ENCODE measurements around the gene JMJD1C.

JMJD1C gene

GRCh38 chr10:63137306-63137705, 328.5 kb downstream of the JMJD1C start:
- no peaks in the 10 kb centered on the region for H3K27me3 ChIP-seq (ENCODE audit: control insufficient read depth in 3 of 3, insufficient read depth in 3 of 3, low read depth in 1 of 3, low read length in 3 of 3)
- H3K9ac ChIP-seq (ENCODE audit: low read depth, low read length, poor library complexity): no peak overlapping the region
- no peak overlapping the region for H2BK15ac ChIP-seq (ENCODE audit: low read length)
- H4K91ac ChIP-seq (ENCODE audit: low read depth, low read length, poor library complexity): no peak overlapping the region
- peaks cover 2% of the 10 kb centered on the region for H3K79me1 ChIP-seq (ENCODE audit: low read depth, low read length)
- no peak overlapping the region for H2AK5ac ChIP-seq (ENCODE audit: low read depth, low read length)
- H2AFZ ChIP-seq (ENCODE audit: low read length): no peak overlapping the region
- H4K8ac ChIP-seq (ENCODE audit: low read depth, low read length): no peak overlapping the region
- H3K36me3 ChIP-seq (replicated peaks in 1 of 2; ENCODE audit: control insufficient read depth in 2 of 2, insufficient read depth in 2 of 2, low read length in 2 of 2): peaks cover 0 to 7% of the 10 kb centered on the region in 2 donors
- peaks cover 0 to 5% of the 10 kb centered on the region in 2 donors for H3K9me3 ChIP-seq (replicated peaks in 1 of 2; ENCODE audit: control insufficient read depth in 2 of 2, insufficient read depth in 1 of 2, low read depth in 1 of 2, low read length in 2 of 2)
- peaks cover 0 to 7% of the 10 kb centered on the region in 2 donors for H3K4me1 ChIP-seq (ENCODE audit: control insufficient read depth in 2 of 2, insufficient read depth in 1 of 2, low read depth in 1 of 2, low read length in 2 of 2)
- no peak overlapping the region for H2BK120ac ChIP-seq (ENCODE audit: low read depth, low read length)
- no peak overlapping the region for H3K27ac ChIP-seq (replicated peaks; ENCODE audit: low read length)
- DNase-seq (ENCODE audit: low spot score): no peak
- H3K4ac ChIP-seq (ENCODE audit: low read length): no peak overlapping the region
- H2BK12ac ChIP-seq (ENCODE audit: low read length): no peak overlapping the region
- no peak overlapping the region for H3K14ac ChIP-seq (ENCODE audit: low read length)
- no peak overlapping the region for H3K4me3 ChIP-seq (ENCODE audit: low read length in 2 of 2)
- no peak overlapping the region for H3K23ac ChIP-seq (ENCODE audit: low read depth, low read length, poor library complexity)
- no peak overlapping the region for H3K4me2 ChIP-seq (ENCODE audit: insufficient read depth, low read length, poor library complexity, severe bottlenecking)
- H3K18ac ChIP-seq (ENCODE audit: low read length): no peak overlapping the region
- no peak overlapping the region for H2BK5ac ChIP-seq (ENCODE audit: low read length)
- no CpG with 5 or more reads among the region's 2 CpGs for WGBS, 2 donors (ENCODE audit: extremely low coverage in 2 of 2, insufficient read length in 2 of 2, insufficient replicate concordance in 1 of 2)

- Histone ChIP-seq H4K8ac (ENCODE audit: low read depth, low read length) (peak overlapping the region; percentile 56), H3K4me3 (ENCODE audit: low read length in 2 of 2) (peak overlapping the region; percentile 61 to 82), H4K91ac (ENCODE audit: low read depth, low read length, poor library complexity) (no peak overlapping the region), H3K18ac (ENCODE audit: low read length) (peak overlapping the region; percentile 33), H2BK120ac (ENCODE audit: low read depth, low read length) (peak overlapping the region; percentile 52), H3K36me3 (replicated peaks in 1 of 2; ENCODE audit: control insufficient read depth in 2 of 2, insufficient read depth in 2 of 2, low read length in 2 of 2) (no peaks in the 10 kb centered on the region), H3K4ac (ENCODE audit: low read length) (no peak overlapping the region), H3K9ac (ENCODE audit: low read depth, low read length, poor library complexity) (peak overlapping the region; percentile 88), H3K23ac (ENCODE audit: low read depth, low read length, poor library complexity) (peak overlapping the region; percentile 81), H2BK5ac (ENCODE audit: low read length) (peak overlapping the region; percentile 83), H2AK5ac (ENCODE audit: low read depth, low read length) (no peak overlapping the region), H3K14ac (ENCODE audit: low read length) (peak overlapping the region; percentile 77), H2BK15ac (ENCODE audit: low read length) (no peak overlapping the region), H3K79me1 (ENCODE audit: low read depth, low read length) (peaks cover 1% of the 10 kb centered on the region), H3K4me2 (ENCODE audit: insufficient read depth, low read length, poor library complexity, severe bottlenecking) (peak overlapping the region; percentile 81), H2BK12ac (ENCODE audit: low read length) (no peak overlapping the region), H3K27ac (replicated peaks; ENCODE audit: low read length) (peak overlapping the region; percentile 40), H3K27me3 (ENCODE audit: control insufficient read depth in 3 of 3, insufficient read depth in 3 of 3, low read depth in 1 of 3, low read length in 3 of 3) (no peaks in the 10 kb centered on the region), H3K4me1 (ENCODE audit: control insufficient read depth in 2 of 2, insufficient read depth in 1 of 2, low read depth in 1 of 2, low read length in 2 of 2) (peaks cover 0 to 7% of the 10 kb centered on the region in 2 donors), H3K9me3 (replicated peaks in 1 of 2; ENCODE audit: control insufficient read depth in 2 of 2, insufficient read depth in 1 of 2, low read depth in 1 of 2, low read length in 2 of 2) (peaks cover 0 to 5% of the 10 kb centered on the region in 2 donors), H2AFZ (ENCODE audit: low read length) (peak overlapping the region; percentile 83)
- no peak for DNase-seq (ENCODE audit: low spot score)
- WGBS, 2 donors (ENCODE audit: extremely low coverage in 2 of 2, insufficient read length in 2 of 2, insufficient replicate concordance in 1 of 2): no CpG with 5 or more reads among the region's 9 CpGs
Measured at GRCh38 chr10:63133821-63134557, 331.8 kb downstream of the JMJD1C start.

GRCh38 chr10:63133056-63133820, 332.5 kb downstream of the JMJD1C start, which contains the start of gene NRBF2:
Gene NRBF2, plus strand, starts transcription at chr10:63133328. Its CDS starts 143 bp downstream, at chr10:63133471.
- peaks cover 0 to 7% of the 10 kb centered on the region in 2 donors for H3K4me1 ChIP-seq (ENCODE audit: control insufficient read depth in 2 of 2, insufficient read depth in 1 of 2, low read depth in 1 of 2, low read length in 2 of 2)
- DNase-seq (ENCODE audit: low spot score): peak; percentile 85
- peak within 1 kb of the TSS; percentile 61 to 82 for H3K4me3 ChIP-seq (ENCODE audit: low read length in 2 of 2)
- H3K4ac ChIP-seq (ENCODE audit: low read length): peak within 1 kb of the TSS; percentile 57
- H3K36me3 ChIP-seq (replicated peaks in 1 of 2; ENCODE audit: control insufficient read depth in 2 of 2, insufficient read depth in 2 of 2, low read length in 2 of 2): no peaks in the 10 kb centered on the region
- H3K9me3 ChIP-seq (replicated peaks in 1 of 2; ENCODE audit: control insufficient read depth in 2 of 2, insufficient read depth in 1 of 2, low read depth in 1 of 2, low read length in 2 of 2): peaks cover 0 to 5% of the 10 kb centered on the region in 2 donors
- peak within 1 kb of the TSS; percentile 81 for H3K23ac ChIP-seq (ENCODE audit: low read depth, low read length, poor library complexity)
- H3K79me1 ChIP-seq (ENCODE audit: low read depth, low read length): no peaks in the 10 kb centered on the region
- H2AK5ac ChIP-seq (ENCODE audit: low read depth, low read length): no peak within 1 kb of the TSS
- H3K14ac ChIP-seq (ENCODE audit: low read length): peak within 1 kb of the TSS; percentile 77
- H3K27me3 ChIP-seq (ENCODE audit: control insufficient read depth in 3 of 3, insufficient read depth in 3 of 3, low read depth in 1 of 3, low read length in 3 of 3): no peaks in the 10 kb centered on the region
- peak within 1 kb of the TSS; percentile 56 for H4K8ac ChIP-seq (ENCODE audit: low read depth, low read length)
- peak within 1 kb of the TSS; percentile 83 for H2BK5ac ChIP-seq (ENCODE audit: low read length)
- H3K4me2 ChIP-seq (ENCODE audit: insufficient read depth, low read length, poor library complexity, severe bottlenecking): peak within 1 kb of the TSS; percentile 81
- WGBS, 2 donors (ENCODE audit: extremely low coverage in 2 of 2, insufficient read length in 2 of 2, insufficient replicate concordance in 1 of 2): no CpG with 5 or more reads among the region's 55 CpGs
- peak within 1 kb of the TSS; percentile 52 for H2BK120ac ChIP-seq (ENCODE audit: low read depth, low read length)
- H2BK12ac ChIP-seq (ENCODE audit: low read length): no peak within 1 kb of the TSS
- no peak within 1 kb of the TSS for H4K91ac ChIP-seq (ENCODE audit: low read depth, low read length, poor library complexity)
- peak within 1 kb of the TSS; percentile 92 for H2BK15ac ChIP-seq (ENCODE audit: low read length)
- peak within 1 kb of the TSS; percentile 88 for H3K9ac ChIP-seq (ENCODE audit: low read depth, low read length, poor library complexity)
- H2AFZ ChIP-seq (ENCODE audit: low read length): peak within 1 kb of the TSS; percentile 83
- H3K18ac ChIP-seq (ENCODE audit: low read length): peak within 1 kb of the TSS; percentile 95
- peak within 1 kb of the TSS; percentile 40 for H3K27ac ChIP-seq (replicated peaks; ENCODE audit: low read length)

GRCh38 chr10:63132651-63133055, 333.1 kb downstream of the JMJD1C start:
- Histone ChIP-seq H3K4me3 (ENCODE audit: low read length in 2 of 2) (peak overlapping the region in 1 of 2 donors; percentile 61), H3K27me3 (ENCODE audit: control insufficient read depth in 3 of 3, insufficient read depth in 3 of 3, low read depth in 1 of 3, low read length in 3 of 3) (no peaks in the 10 kb centered on the region), H2BK15ac (ENCODE audit: low read length) (no peak overlapping the region), H3K4ac (ENCODE audit: low read length) (no peak overlapping the region), H3K23ac (ENCODE audit: low read depth, low read length, poor library complexity) (no peak overlapping the region), H3K14ac (ENCODE audit: low read length) (no peak overlapping the region), H2BK120ac (ENCODE audit: low read depth, low read length) (no peak overlapping the region), H3K4me1 (ENCODE audit: control insufficient read depth in 2 of 2, insufficient read depth in 1 of 2, low read depth in 1 of 2, low read length in 2 of 2) (peaks cover 0 to 7% of the 10 kb centered on the region in 2 donors), H4K8ac (ENCODE audit: low read depth, low read length) (no peak overlapping the region), H2AK5ac (ENCODE audit: low read depth, low read length) (no peak overlapping the region), H3K79me1 (ENCODE audit: low read depth, low read length) (no peaks in the 10 kb centered on the region), H2BK12ac (ENCODE audit: low read length) (no peak overlapping the region), H3K4me2 (ENCODE audit: insufficient read depth, low read length, poor library complexity, severe bottlenecking) (no peak overlapping the region), H3K27ac (replicated peaks; ENCODE audit: low read length) (no peak overlapping the region), H3K9ac (ENCODE audit: low read depth, low read length, poor library complexity) (no peak overlapping the region), H2BK5ac (ENCODE audit: low read length) (no peak overlapping the region), H3K36me3 (replicated peaks in 1 of 2; ENCODE audit: control insufficient read depth in 2 of 2, insufficient read depth in 2 of 2, low read length in 2 of 2) (no peaks in the 10 kb centered on the region), H4K91ac (ENCODE audit: low read depth, low read length, poor library complexity) (no peak overlapping the region), H2AFZ (ENCODE audit: low read length) (peak overlapping the region; percentile 83), H3K9me3 (replicated peaks in 1 of 2; ENCODE audit: control insufficient read depth in 2 of 2, insufficient read depth in 1 of 2, low read depth in 1 of 2, low read length in 2 of 2) (peaks cover 0 to 5% of the 10 kb centered on the region in 2 donors), H3K18ac (ENCODE audit: low read length) (no peak overlapping the region)
- no CpG with 5 or more reads among the region's 6 CpGs for WGBS, 2 donors (ENCODE audit: extremely low coverage in 2 of 2, insufficient read length in 2 of 2, insufficient replicate concordance in 1 of 2)
- no peak for DNase-seq (ENCODE audit: low spot score)

Measured in neuronal stem cell (in vitro differentiated cells).